MM.1S (cell line): Measurements from ENCODE around the gene CR1L.
A peak's percentile ranks its signal among the peaks of the same experiment; 100 is the strongest.

Experiments used
- DNase-seq: peaks from one replicate; pipeline ENCODE4 v3.0.0-alpha.2; 2015
- H2AFZ ChIP-seq: fragments of 300-600 bp; sonication (generic); 2 replicates; pipeline ENCODE4 v1.6.0; 2016; ENCODE audit warnings: antibody characterized with exemption, low read length
- H3F3A ChIP-seq: fragments of 300-600 bp; sonication (generic); 2 replicates; pipeline ENCODE4 v1.6.1; 2016; ENCODE audit warnings: mild to moderate bottlenecking, antibody characterized with exemption, low read length, moderate library complexity, mixed read lengths; ENCODE audit not compliant: insufficient read depth
- H3K27ac ChIP-seq: fragments of 300-600 bp; sonication (generic); 2 replicates; pipeline ENCODE4 v1.5.1; 2016; ENCODE audit warnings: mild to moderate bottlenecking, low read length
- H3K27me3 ChIP-seq: fragments of 300-600 bp; sonication (generic); replicated peaks from 2 replicates; pipeline ENCODE4 v1.6.0; 2016; ENCODE audit warnings: low read length; ENCODE audit not compliant: insufficient read depth
- H3K36me3 ChIP-seq: fragments of 300-600 bp; sonication (generic); replicated peaks from 2 replicates; pipeline ENCODE4 v1.6.1; 2016; ENCODE audit warnings: mild to moderate bottlenecking, low read length, mixed read lengths; ENCODE audit not compliant: insufficient read depth
- H3K4me1 ChIP-seq: fragments of 300-600 bp; sonication (generic); 2 replicates; pipeline ENCODE4 v1.6.1; 2016; ENCODE audit warnings: low read length, mixed read lengths
- H3K4me2 ChIP-seq: fragments of 300-600 bp; sonication (generic); 2 replicates; pipeline ENCODE4 v1.6.0; 2016; ENCODE audit warnings: low read depth, low read length
- H3K4me3 ChIP-seq: fragments of 300-600 bp; sonication (generic); 2 replicates; pipeline ENCODE4 v1.5.1; 2016; ENCODE audit warnings: low read length, mixed read lengths
- H3K79me2 ChIP-seq: fragments of 300-600 bp; sonication (generic); 2 replicates; pipeline ENCODE4 v1.6.1; 2016; ENCODE audit warnings: mixed run types, low read length, mixed read lengths
- H3K9ac ChIP-seq: fragments of 300-600 bp; sonication (generic); 2 replicates; pipeline ENCODE4 v1.6.1; 2016; ENCODE audit warnings: low read length, mixed read lengths
- H3K9me2 ChIP-seq: fragments of 300-600 bp; sonication (generic); replicated peaks from 2 replicates; pipeline ENCODE4 v1.6.1; 2016; ENCODE audit warnings: mild to moderate bottlenecking, low read length, mixed read lengths; ENCODE audit not compliant: insufficient read depth
- H3K9me3 ChIP-seq: fragments of 300-600 bp; sonication (generic); replicated peaks from 2 replicates; pipeline ENCODE4 v1.6.1; 2016; ENCODE audit warnings: mild to moderate bottlenecking, low read length, mixed read lengths; ENCODE audit not compliant: insufficient read depth
- H4K20me1 ChIP-seq: fragments of 300-600 bp; sonication (generic); 2 replicates; pipeline ENCODE4 v1.6.1; 2016; ENCODE audit warnings: mild to moderate bottlenecking, low read length, moderate library complexity, mixed read lengths; ENCODE audit not compliant: insufficient read depth
- CTCF ChIP-seq: fragments of 300-600 bp; sonication (generic); IDR thresholded peaks from 2 replicates; pipeline ENCODE4 v1.5.1; 2016; ENCODE audit warnings: antibody characterized with exemption, low read length, mixed read lengths
- EZH2 ChIP-seq: fragments of 300-600 bp; sonication (generic); optimal IDR thresholded peaks from 2 replicates; pipeline ENCODE3; 2017; ENCODE audit warnings: low read depth, mild to moderate bottlenecking, antibody characterized with exemption, low read length, mixed read lengths
- EZH2phosphoT487 ChIP-seq: fragments of 300-600 bp; sonication (generic); IDR thresholded peaks from 2 replicates; pipeline ENCODE4 v1.6.1; 2018; ENCODE audit warnings: antibody characterized with exemption, low read length

Gene CR1L

GRCh38 chr1:207606362-207606755, 38.6 kb upstream of the CR1L start:
- no peak overlapping the region for H3K4me3 ChIP-seq
- H3K4me1 ChIP-seq = no peaks in the 10 kb centered on the region
- H3K36me3 ChIP-seq = no peaks in the 10 kb centered on the region
- no peak overlapping the region for H2AFZ ChIP-seq
- H3K27me3 ChIP-seq = no peaks in the 10 kb centered on the region
- H3K9me3 ChIP-seq = no peaks in the 10 kb centered on the region
- H3K4me2 ChIP-seq = no peak overlapping the region
- H3K27ac ChIP-seq = no peak overlapping the region
- H4K20me1 ChIP-seq = no peaks in the 10 kb centered on the region
- no peaks in the 10 kb centered on the region for H3K9me2 ChIP-seq
- H3F3A ChIP-seq = no peaks in the 10 kb centered on the region
- TF ChIP-seq EZH2 (no peak), CTCF (no peak), EZH2phosphoT487 (no peak)
- H3K9ac ChIP-seq = no peak overlapping the region
- DNase-seq = no peak
- H3K79me2 ChIP-seq = no peaks in the 10 kb centered on the region

DNA sequence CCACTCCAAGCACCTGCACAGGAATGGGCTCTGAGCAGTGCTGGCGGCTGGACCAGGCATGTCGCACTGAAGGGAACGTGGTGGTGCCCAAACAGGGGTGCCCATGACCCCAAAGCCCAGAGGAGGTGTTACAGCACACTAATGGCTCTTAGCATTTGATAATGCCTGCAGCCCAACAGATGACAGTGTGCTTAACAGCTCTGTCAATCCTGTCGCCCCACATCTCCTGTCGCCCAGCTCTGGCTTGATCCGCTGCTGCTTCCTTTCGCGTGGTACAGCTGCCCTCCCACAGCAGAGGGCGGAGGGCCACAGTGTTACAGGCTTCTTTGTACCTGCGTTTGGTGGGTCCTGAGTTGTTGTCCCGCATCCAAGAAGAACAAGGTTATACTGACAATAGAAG, 32.2 kb upstream of the CR1L start:
- Histone ChIP-seq H3K36me3 (no peaks in the 10 kb centered on the region), H4K20me1 (no peaks in the 10 kb centered on the region), H3K27ac (no peak overlapping the region), H3K9ac (no peak overlapping the region), H3K4me2 (no peak overlapping the region), H3K4me3 (no peak overlapping the region), H3K27me3 (no peaks in the 10 kb centered on the region), H3F3A (no peaks in the 10 kb centered on the region), H3K9me2 (no peaks in the 10 kb centered on the region), H2AFZ (no peak overlapping the region), H3K79me2 (no peaks in the 10 kb centered on the region), H3K4me1 (no peaks in the 10 kb centered on the region), H3K9me3 (no peaks in the 10 kb centered on the region)
- TF ChIP-seq EZH2 (no peak), EZH2phosphoT487 (no peak), CTCF (no peak)
- no peak for DNase-seq

GRCh38 chr1:207619871-207620542, 24.9 kb upstream of the CR1L start:
- Histone ChIP-seq H3K4me3 (no peak overlapping the region), H3K9ac (no peak overlapping the region), H3K36me3 (no peaks in the 10 kb centered on the region), H3K9me2 (no peaks in the 10 kb centered on the region), H3K9me3 (no peaks in the 10 kb centered on the region), H3K4me1 (no peaks in the 10 kb centered on the region), H3K27ac (no peak overlapping the region), H3F3A (no peaks in the 10 kb centered on the region), H3K27me3 (no peaks in the 10 kb centered on the region), H3K79me2 (no peaks in the 10 kb centered on the region), H3K4me2 (no peak overlapping the region), H4K20me1 (no peaks in the 10 kb centered on the region), H2AFZ (peak overlapping the region; percentile 16; the same call in 1 of the 2 replicates)
- peak; percentile 68 for DNase-seq
- TF ChIP-seq EZH2phosphoT487 (no peak), EZH2 (no peak), CTCF (peak; percentile 83)
